Hindlimb muscle (tissue), 1 donor: ENCODE measurements around the gene STRAP. TPM values are rescaled to one million over a fixed set of nuclear protein-coding genes. Genes with fewer than 3 reads are reported as not detected.

Source experiments
- DNase-seq: peaks from one replicate; pipeline ENCODE4 v3.0.0-alpha.2; 2013
- polyA plus RNA-seq: library from polyadenylated mRNA; unstranded; fragments of 120-200 nt; gene quantifications from one replicate; pipeline ENCODE4 v1.2.1, GENCODE V29; 2013; ENCODE audit not compliant: insufficient read length

The STRAP gene
- polyA plus RNA-seq, result 107 TPM

GRCh38 chr12:15882118-15882971 is at the start of gene STRAP:
Gene STRAP (plus strand): TSS chr12:15882387. CDS start chr12:15882708, 321 bp downstream.
- peak; percentile 96 for DNase-seq

- DNase-seq, result no peak
Observed at GRCh38 chr12:15834575-15834974, 47.6 kb upstream of the STRAP start.

GRCh38 chr12:15837141-15837790 is 44.9 kb upstream of the STRAP start:
- peak; percentile 46 for DNase-seq

- no peak for DNase-seq
Observed at GRCh38 chr12:15839041-15839440, 43.1 kb upstream of the STRAP start.

GRCh38 chr12:15839682-15840081 is 42.5 kb upstream of the STRAP start:
- DNase-seq, result no peak

- peak; percentile 57 for DNase-seq
Observed at GRCh38 chr12:15842108-15842507, 40.1 kb upstream of the STRAP start.

- DNase-seq, result peak; percentile 80
Observed at GRCh38 chr12:15846887-15847286, 35.3 kb upstream of the STRAP start.

- DNase-seq, result no peak
Observed at GRCh38 chr12:15848606-15849005, 33.6 kb upstream of the STRAP start.

- no peak for DNase-seq
Observed at GRCh38 chr12:15851045-15851620, 31.1 kb upstream of the STRAP start.

- DNase-seq, result no peak
Observed at GRCh38 chr12:15851919-15852318, 30.3 kb upstream of the STRAP start.

GRCh38 chr12:15852383-15852782 is 29.8 kb upstream of the STRAP start:
- DNase-seq, result no peak

- DNase-seq, result no peak
Observed at GRCh38 chr12:15853877-15854276, 28.3 kb upstream of the STRAP start.

GRCh38 chr12:15854916-15855315 is 27.3 kb upstream of the STRAP start:
- no peak for DNase-seq

- no peak for DNase-seq
Observed at GRCh38 chr12:15855646-15856045, 26.5 kb upstream of the STRAP start.

- peak; percentile 67 for DNase-seq
Observed at GRCh38 chr12:15856097-15856982, 25.8 kb upstream of the STRAP start.

GRCh38 chr12:15858353-15858752 is 23.8 kb upstream of the STRAP start:
- DNase-seq, result no peak

GRCh38 chr12:15859116-15859515 is 23.1 kb upstream of the STRAP start:
- DNase-seq, result no peak

- no peak for DNase-seq
Observed at GRCh38 chr12:15861404-15861803, 20.8 kb upstream of the STRAP start.

- DNase-seq, result no peak
Observed at GRCh38 chr12:15862840-15863239, 19.3 kb upstream of the STRAP start.

GRCh38 chr12:15863372-15863771 is 18.8 kb upstream of the STRAP start:
- no peak for DNase-seq

- no peak for DNase-seq
Observed at GRCh38 chr12:15863984-15864383, 18.2 kb upstream of the STRAP start.

GRCh38 chr12:15868186-15868585 is 14.0 kb upstream of the STRAP start:
- DNase-seq, result no peak

GRCh38 chr12:15873556-15873955 is 8.6 kb upstream of the STRAP start:
- DNase-seq, result no peak
